IMR-90 (cell line): ENCODE data around the gene R3HDM2. TPM values are rescaled to one million over a fixed set of nuclear protein-coding genes. Genes with fewer than 3 reads are reported as not detected.

ENCODE experiments used
- ATAC-seq: fragments of 200-7000 bp; cut with Tn5 transposase; 2 replicates; pipeline ENCODE4 v1.9.1; 2020; ENCODE audit warnings: low read depth, mild to moderate bottlenecking, moderate library complexity
- BruUV-seq: library from RNA; stranded (reverse); fragments of 400-500 nt; replicated peaks from 2 replicates; lab custom pipeline; 2021; lab: Mats Ljungman, UMichigan
- CTCF ChIA-PET: fragments of 300-600 bp; formaldehyde crosslinking; extraction: SDS; loops from one replicate; lab custom pipeline; 2021; ENCODE audit warnings: antibody characterized with exemption; lab: Yijun Ruan, JAX
- POLR2A ChIA-PET: fragments of 300-600 bp; sonication (Branson Sonifier 250); formaldehyde crosslinking; loops from one replicate; lab custom pipeline; 2022; ENCODE audit warnings: antibody characterized with exemption; ENCODE audit not compliant: unreplicated experiment; lab: Charles Lee
- DNase-seq: peaks from one replicate; pipeline ENCODE4 v3.0.0; 2013
- H2AFZ ChIP-seq: replicated peaks from 2 replicates; pipeline ENCODE3; 2013; ENCODE audit warnings: low read length, mild to moderate bottlenecking; ENCODE audit not compliant: poor library complexity
- H2AK5ac ChIP-seq: 2 replicates; pipeline ENCODE4 v1.6.1; 2013; ENCODE audit warnings: low read depth, low read length, inconsistent platforms
- H2AK9ac ChIP-seq: replicated peaks from 2 replicates; pipeline ENCODE3; 2013; ENCODE audit warnings: mild to moderate bottlenecking, low read depth, low read length, moderate library complexity; ENCODE audit not compliant: poor library complexity
- H2BK120ac ChIP-seq: 2 replicates; pipeline ENCODE4 v1.6.1; 2013; ENCODE audit warnings: low read depth, low read length, inconsistent platforms
- H2BK15ac ChIP-seq: 3 replicates; pipeline ENCODE4 v1.6.1; 2013; ENCODE audit warnings: low read depth, low read length, inconsistent platforms
- H2BK20ac ChIP-seq: 2 replicates; pipeline ENCODE4 v1.6.1; 2013; ENCODE audit warnings: low read depth, mild to moderate bottlenecking, inconsistent platforms, low read length, moderate library complexity
- H2BK5ac ChIP-seq: 2 replicates; pipeline ENCODE4 v1.6.1; 2013; ENCODE audit warnings: mild to moderate bottlenecking, low read depth, low read length, inconsistent platforms; ENCODE audit not compliant: poor library complexity, severe bottlenecking
- H3K14ac ChIP-seq: replicated peaks from 2 replicates; pipeline ENCODE4 v1.6.1; 2013; ENCODE audit warnings: low read depth, low read length, inconsistent platforms
- H3K18ac ChIP-seq: 2 replicates; pipeline ENCODE4 v1.6.1; 2013; ENCODE audit warnings: low read depth, low read length, control low read depth
- H3K23ac ChIP-seq: 2 replicates; pipeline ENCODE4 v1.6.1; 2013; ENCODE audit warnings: low read depth, low read length, inconsistent platforms
- H3K27ac ChIP-seq: 2 replicates; pipeline ENCODE4 v1.5.1; 2013; ENCODE audit warnings: mild to moderate bottlenecking, control low read depth, low read length; ENCODE audit not compliant: insufficient read depth
- H3K27me3 ChIP-seq: 2 replicates; pipeline ENCODE4 v1.6.1; 2013; ENCODE audit warnings: low read length; ENCODE audit not compliant: control insufficient read depth, insufficient read depth
- H3K36me3 ChIP-seq: 2 replicates; pipeline ENCODE4 v1.6.1; 2013; ENCODE audit warnings: low read length, mixed read lengths; ENCODE audit not compliant: control insufficient read depth, insufficient read depth
- H3K4ac ChIP-seq: 2 replicates; pipeline ENCODE4 v1.6.1; 2013; ENCODE audit warnings: low read depth, low read length, inconsistent platforms
- H3K4me1 ChIP-seq: 2 replicates; pipeline ENCODE4 v1.6.1; 2013; ENCODE audit warnings: low read length, mixed read lengths; ENCODE audit not compliant: control insufficient read depth, insufficient read depth
- H3K4me2 ChIP-seq: 2 replicates; pipeline ENCODE4 v1.6.1; 2013; ENCODE audit warnings: low read depth, mild to moderate bottlenecking, control low read depth, low read length, moderate library complexity
- H3K4me3 ChIP-seq: 2 replicates; pipeline ENCODE4 v1.5.1; 2013; ENCODE audit warnings: low read depth, mild to moderate bottlenecking, control low read depth, low read length, moderate library complexity; ENCODE audit not compliant: insufficient read depth
- H3K56ac ChIP-seq: 2 replicates; pipeline ENCODE4 v1.6.1; 2013; ENCODE audit warnings: low read length, inconsistent platforms; ENCODE audit not compliant: insufficient read depth; ENCODE audit errors: extremely low read depth
- H3K79me1 ChIP-seq, 2 experiments: 2 replicates each; pipeline ENCODE4 v1.6.1; 2013; ENCODE audit warnings: low read length in 2 of 2, inconsistent platforms in 1 of 2, low read depth in 1 of 2
- H3K9ac ChIP-seq: 2 replicates; pipeline ENCODE4 v1.6.1; 2013; ENCODE audit warnings: low read depth, low read length, control low read depth
- H3K9me1 ChIP-seq: 2 replicates; pipeline ENCODE4 v1.6.1; 2013; ENCODE audit warnings: low read length, inconsistent platforms; ENCODE audit not compliant: insufficient read depth
- H3K9me3 ChIP-seq: 2 replicates; pipeline ENCODE4 v1.6.1; 2013; ENCODE audit warnings: low read length; ENCODE audit not compliant: control insufficient read depth, insufficient read depth
- H4K20me1 ChIP-seq: 2 replicates; pipeline ENCODE4 v1.6.1; 2013; ENCODE audit warnings: low read length, inconsistent platforms; ENCODE audit not compliant: insufficient read depth
- H4K5ac ChIP-seq: 2 replicates; pipeline ENCODE4 v1.6.1; 2013; ENCODE audit warnings: mild to moderate bottlenecking, low read depth, low read length, control low read depth
- H4K8ac ChIP-seq, 2 experiments: 2 replicates each; pipeline ENCODE4 v1.6.1; 2013; ENCODE audit warnings: low read depth in 2 of 2, low read length in 2 of 2, control low read depth in 1 of 2, inconsistent platforms in 1 of 2
- H4K91ac ChIP-seq: 2 replicates; pipeline ENCODE4 v1.6.1; 2013; ENCODE audit warnings: low read depth, low read length, inconsistent platforms; ENCODE audit not compliant: insufficient read depth
- BHLHE40 ChIP-seq: fragments of 150-350 bp; IDR thresholded peaks from 2 replicates; pipeline ENCODE4 v1.6.1; 2016; ENCODE audit warnings: mild to moderate bottlenecking, low read depth, low read length
- CHD1 ChIP-seq: IDR thresholded peaks from 2 replicates; pipeline ENCODE4 v1.6.1; 2012; ENCODE audit warnings: low read depth, low read length, improper control_type of control experiment
- FOS ChIP-seq: fragments of 150-350 bp; IDR thresholded peaks from 2 replicates; pipeline ENCODE4 v1.6.1; 2016; ENCODE audit warnings: low read depth, low read length
- MAFK ChIP-seq: IDR thresholded peaks from 2 replicates; pipeline ENCODE4 v1.6.1; 2012; ENCODE audit warnings: low read depth, low read length, improper control_type of control experiment
- MAZ ChIP-seq: IDR thresholded peaks from 2 replicates; pipeline ENCODE4 v1.6.1; 2012; ENCODE audit warnings: low read depth, mild to moderate bottlenecking, low read length, improper control_type of control experiment, moderate library complexity, borderline replicate concordance
- MXI1 ChIP-seq: IDR thresholded peaks from 2 replicates; pipeline ENCODE4 v1.6.1; 2012; ENCODE audit warnings: low read depth, mild to moderate bottlenecking, low read length, moderate library complexity, borderline replicate concordance
- NFE2L2 ChIP-seq: fragments of 150-350 bp; IDR thresholded peaks from 2 replicates; pipeline ENCODE4 v1.6.1; 2016; ENCODE audit warnings: low read depth, mild to moderate bottlenecking, low read length
- POLR2A ChIP-seq: IDR thresholded peaks from 2 replicates; pipeline ENCODE4 v1.6.1; 2012; ENCODE audit warnings: mild to moderate bottlenecking, low read depth, low read length
- RAD21 ChIP-seq: IDR thresholded peaks from 2 replicates; pipeline ENCODE4 v1.6.1; 2012; ENCODE audit warnings: low read length, improper control_type of control experiment
- SMC3 ChIP-seq: fragments of 150-350 bp; IDR thresholded peaks from 2 replicates; pipeline ENCODE4 v1.6.1; 2016; ENCODE audit warnings: low read depth, mild to moderate bottlenecking, antibody characterized with exemption, low read length, moderate library complexity
- dilution Hi-C: fragments of 300-500 bp; cut with HindIII; formaldehyde crosslinking; loops from one replicate; pipeline ENCODE4 v1.14.3; 2018; ENCODE audit warnings: low sequenced_read_pairs; ENCODE audit not compliant: unreplicated experiment
- in situ Hi-C: fragments of 300-500 bp; cut with MboI; formaldehyde crosslinking; loops from 3 replicates; pipeline ENCODE4 v1.14.3; 2019; ENCODE audit warnings: low sequenced_read_pairs, inconsistent platforms, mixed read lengths
- intact Hi-C: fragments of 100-400 bp; cut with micrococcal nuclease; formaldehyde crosslinking; loops from 2 replicates; pipeline ENCODE4 v1.10.0; 2022
- polyA plus RNA-seq, 3 experiments: library from polyadenylated mRNA; depleted of rRNA; stranded (reverse); fragments of >200 nt; gene quantifications; 2 replicates each; pipeline ENCODE4 v1.2.3, GENCODE V29; 2012; ENCODE audit warnings: low replicate concordance in 1 of 3
- total RNA-seq: library from RNA; depleted of rRNA; stranded (reverse); fragments of >200 nt; gene quantifications from 2 replicates; pipeline ENCODE4 v1.2.3, GENCODE V29; 2012
- TF ChIP-seq, protein P1 (sequence below): fragments of 150-350 bp; IDR thresholded peaks from 2 replicates; pipeline ENCODE4 v1.6.1; 2017; ENCODE audit warnings: mild to moderate bottlenecking, antibody characterized with exemption, low read length, low read depth
- TF ChIP-seq, protein P2 (sequence below): fragments of 150-350 bp; IDR thresholded peaks from 2 replicates; pipeline ENCODE4 v1.6.1; 2016; ENCODE audit warnings: low read depth, mild to moderate bottlenecking, low read length, moderate library complexity, borderline replicate concordance
- TF ChIP-seq, protein P3 (sequence below): conservative IDR thresholded peaks from 2 replicates; pipeline ENCODE4 v1.5.1; 2012; ENCODE audit warnings: mild to moderate bottlenecking, low read depth, low read length, improper control_type of control experiment

R3HDM2 gene
- total and polyA plus RNA-seq, 2 of the 4 experiments (the other 2 are of a cell fraction): 7.5 to 28.4 TPM

DNA sequence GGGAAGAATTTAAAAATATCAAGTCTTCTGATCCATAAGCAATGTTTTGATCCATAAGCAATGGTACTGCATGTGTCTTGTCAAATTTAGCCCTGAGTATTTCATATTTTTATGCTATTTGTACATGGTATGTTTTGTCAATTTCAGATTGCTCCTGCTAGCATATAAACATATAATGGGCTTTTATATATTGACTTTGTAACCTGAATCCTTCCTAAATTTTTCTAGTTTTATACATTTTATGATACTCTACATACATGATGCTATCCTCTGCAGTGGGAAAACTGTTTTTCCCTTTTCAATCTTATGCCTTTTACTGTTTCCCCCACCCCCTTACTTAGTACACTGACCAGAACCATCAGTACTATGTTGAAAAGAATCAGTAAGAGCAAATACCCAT lies 75.1 kb downstream of the R3HDM2 start:
- Histone ChIP-seq H3K9me1 (no peaks in the 10 kb centered on the region), H3K4me2 (no peak overlapping the region), H3K56ac (no peak overlapping the region), H2AK9ac (no peak overlapping the region), H3K79me1 (peaks cover 0 to 4% of the 10 kb centered on the region in 2 experiments; a peak in 3 of 4 replicates), H4K20me1 (no peaks in the 10 kb centered on the region), H3K9ac (no peak overlapping the region), H2BK5ac (no peak overlapping the region), H3K14ac (no peak overlapping the region), H2AK5ac (no peak overlapping the region), H3K18ac (no peak overlapping the region), H3K9me3 (no peaks in the 10 kb centered on the region), H3K27me3 (no peaks in the 10 kb centered on the region), H2AFZ (no peak overlapping the region), H2BK15ac (no peak overlapping the region), H3K27ac (no peak overlapping the region), H2BK20ac (no peak overlapping the region), H3K36me3 (peaks cover 2% of the 10 kb centered on the region; the same call in 1 of the 2 replicates), H3K4me3 (no peak overlapping the region), H4K5ac (no peak overlapping the region), H3K4ac (no peak overlapping the region), H3K4me1 (no peaks in the 10 kb centered on the region), H4K91ac (no peak overlapping the region), H3K23ac (no peak overlapping the region), H4K8ac (no peak overlapping the region), H2BK120ac (no peak overlapping the region)
- DNase-seq (no peak), ATAC-seq (no peak)
- BruUV-seq: no TSS peak
- TF ChIP-seq, protein P1, sequence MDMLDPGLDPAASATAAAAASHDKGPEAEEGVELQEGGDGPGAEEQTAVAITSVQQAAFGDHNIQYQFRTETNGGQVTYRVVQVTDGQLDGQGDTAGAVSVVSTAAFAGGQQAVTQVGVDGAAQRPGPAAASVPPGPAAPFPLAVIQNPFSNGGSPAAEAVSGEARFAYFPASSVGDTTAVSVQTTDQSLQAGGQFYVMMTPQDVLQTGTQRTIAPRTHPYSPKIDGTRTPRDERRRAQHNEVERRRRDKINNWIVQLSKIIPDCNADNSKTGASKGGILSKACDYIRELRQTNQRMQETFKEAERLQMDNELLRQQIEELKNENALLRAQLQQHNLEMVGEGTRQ: no peak
- no peak for TF ChIP-seq CHD1
- no peak for TF ChIP-seq FOS
- no peak for TF ChIP-seq RAD21
- no peak for TF ChIP-seq SMC3
- TF ChIP-seq NFE2L2: no peak
- TF ChIP-seq, protein P2, sequence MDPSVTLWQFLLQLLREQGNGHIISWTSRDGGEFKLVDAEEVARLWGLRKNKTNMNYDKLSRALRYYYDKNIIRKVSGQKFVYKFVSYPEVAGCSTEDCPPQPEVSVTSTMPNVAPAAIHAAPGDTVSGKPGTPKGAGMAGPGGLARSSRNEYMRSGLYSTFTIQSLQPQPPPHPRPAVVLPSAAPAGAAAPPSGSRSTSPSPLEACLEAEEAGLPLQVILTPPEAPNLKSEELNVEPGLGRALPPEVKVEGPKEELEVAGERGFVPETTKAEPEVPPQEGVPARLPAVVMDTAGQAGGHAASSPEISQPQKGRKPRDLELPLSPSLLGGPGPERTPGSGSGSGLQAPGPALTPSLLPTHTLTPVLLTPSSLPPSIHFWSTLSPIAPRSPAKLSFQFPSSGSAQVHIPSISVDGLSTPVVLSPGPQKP: no peak
- TF ChIP-seq BHLHE40: no peak
- no peak for TF ChIP-seq MAZ
- no peak for TF ChIP-seq MAFK
- TF ChIP-seq POLR2A: no peak
- TF ChIP-seq MXI1: no peak
- TF ChIP-seq, protein P3, sequence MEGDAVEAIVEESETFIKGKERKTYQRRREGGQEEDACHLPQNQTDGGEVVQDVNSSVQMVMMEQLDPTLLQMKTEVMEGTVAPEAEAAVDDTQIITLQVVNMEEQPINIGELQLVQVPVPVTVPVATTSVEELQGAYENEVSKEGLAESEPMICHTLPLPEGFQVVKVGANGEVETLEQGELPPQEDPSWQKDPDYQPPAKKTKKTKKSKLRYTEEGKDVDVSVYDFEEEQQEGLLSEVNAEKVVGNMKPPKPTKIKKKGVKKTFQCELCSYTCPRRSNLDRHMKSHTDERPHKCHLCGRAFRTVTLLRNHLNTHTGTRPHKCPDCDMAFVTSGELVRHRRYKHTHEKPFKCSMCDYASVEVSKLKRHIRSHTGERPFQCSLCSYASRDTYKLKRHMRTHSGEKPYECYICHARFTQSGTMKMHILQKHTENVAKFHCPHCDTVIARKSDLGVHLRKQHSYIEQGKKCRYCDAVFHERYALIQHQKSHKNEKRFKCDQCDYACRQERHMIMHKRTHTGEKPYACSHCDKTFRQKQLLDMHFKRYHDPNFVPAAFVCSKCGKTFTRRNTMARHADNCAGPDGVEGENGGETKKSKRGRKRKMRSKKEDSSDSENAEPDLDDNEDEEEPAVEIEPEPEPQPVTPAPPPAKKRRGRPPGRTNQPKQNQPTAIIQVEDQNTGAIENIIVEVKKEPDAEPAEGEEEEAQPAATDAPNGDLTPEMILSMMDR: no peak
- ChIA-PET POLR2A (no interaction called here), CTCF (no interaction called here)
- intact Hi-C loops: no loop called here
- in situ Hi-C loops: no loop called here
- dilution Hi-C loops: no loop called here
